HEK293 (cell line): ENCODE measurements around the gene VIPR2.

Experiments
- CTCF ChIA-PET: fragments of 350-600 bp; formaldehyde crosslinking; extraction: SDS; loops from one replicate; lab custom pipeline; 2021; ENCODE audit warnings: antibody characterized with exemption; lab: Yijun Ruan, JAX
- POLR2A ChIA-PET: fragments of 300-600 bp; formaldehyde crosslinking; extraction: SDS; loops from one replicate; lab custom pipeline; 2020; ENCODE audit warnings: antibody characterized with exemption, inconsistent platforms; lab: Yijun Ruan, JAX
- H3K27ac ChIP-seq: fragments of 200-500 bp; sonication (Bioruptor generic); 2 replicates; pipeline ENCODE4 v1.5.1; 2014; ENCODE audit warnings: low read depth, low read length, control low read depth, inconsistent platforms; ENCODE audit errors: extremely low read depth
- H3K36me3 ChIP-seq, 2 experiments: fragments of 200-500 bp in 1 of 2; sonication (Bioruptor generic) in 1 of 2; 1 replicate in 1 of 2; 2 replicates in 1 of 2; pipeline ENCODE4 v1.5.1; 2014 to 2017; ENCODE audit warnings: inconsistent platforms in 2 of 2, low read length in 2 of 2; ENCODE audit not compliant: control insufficient read depth in 2 of 2, insufficient read depth in 1 of 2
- H3K4me1 ChIP-seq: fragments of 200-500 bp; sonication (Bioruptor generic); 2 replicates; pipeline ENCODE4 v1.5.1; 2014; ENCODE audit warnings: mild to moderate bottlenecking, low read length, inconsistent platforms; ENCODE audit not compliant: control insufficient read depth, insufficient read depth
- H3K4me3 ChIP-seq: 2 replicates; pipeline ENCODE4 v1.5.1; 2011; ENCODE audit warnings: low read depth, mild to moderate bottlenecking, control low read depth, low read length, moderate library complexity
- H3K9me3 ChIP-seq: fragments of 200-500 bp; sonication (Bioruptor generic); 2 replicates; pipeline ENCODE4 v1.5.1; 2014; ENCODE audit warnings: low read depth, low read length, inconsistent platforms; ENCODE audit not compliant: control insufficient read depth, insufficient read depth
- GFI1B ChIP-seq: fragments of 450-650 bp; formaldehyde crosslinking; IDR thresholded peaks from 2 replicates; pipeline ENCODE4 v1.5.1; 2016; ENCODE audit warnings: missing biosample characterization, missing genetic modification characterization
- GLIS1 ChIP-seq: fragments of 450-650 bp; formaldehyde crosslinking; IDR thresholded peaks from 2 replicates; pipeline ENCODE4 v1.5.1; 2016; ENCODE audit warnings: missing biosample characterization, missing genetic modification characterization
- HOXC10 ChIP-seq: sonication (generic); formaldehyde crosslinking; IDR thresholded peaks from 2 replicates; pipeline ENCODE4 v1.8.1; 2023; ENCODE audit warnings: mild to moderate bottlenecking, missing genetic modification reagents
- HOXD13 ChIP-seq: sonication (generic); formaldehyde crosslinking; IDR thresholded peaks from 2 replicates; pipeline ENCODE4 v1.8.0; 2022; ENCODE audit warnings: missing genetic modification reagents, borderline replicate concordance
- SCRT1 ChIP-seq: fragments of 450-650 bp; formaldehyde crosslinking; IDR thresholded peaks from 2 replicates; pipeline ENCODE4 v1.5.1; 2016; ENCODE audit warnings: missing biosample characterization, missing genetic modification characterization, borderline replicate concordance
- ZBTB21 ChIP-seq: fragments of 450-650 bp; formaldehyde crosslinking; IDR thresholded peaks from 2 replicates; pipeline ENCODE4 v1.5.1; 2017; ENCODE audit warnings: missing biosample characterization, missing genetic modification characterization
- ZFP37 ChIP-seq: fragments of 450-650 bp; formaldehyde crosslinking; IDR thresholded peaks from 2 replicates; pipeline ENCODE4 v1.5.1; 2016; ENCODE audit warnings: missing biosample characterization, missing genetic modification characterization
- ZFP69B ChIP-seq: fragments of 450-650 bp; formaldehyde crosslinking; IDR thresholded peaks from 2 replicates; pipeline ENCODE4 v1.5.1; 2016; ENCODE audit warnings: missing biosample characterization, missing genetic modification characterization
- ZIC2 ChIP-seq: fragments of 450-650 bp; formaldehyde crosslinking; IDR thresholded peaks from 2 replicates; pipeline ENCODE4 v1.5.1; 2016; ENCODE audit warnings: missing biosample characterization, missing genetic modification characterization
- ZNF155 ChIP-seq: fragments of 450-650 bp; formaldehyde crosslinking; IDR thresholded peaks from 2 replicates; pipeline ENCODE4 v1.5.1; 2016; ENCODE audit warnings: missing biosample characterization, missing genetic modification characterization
- ZNF157 ChIP-seq: fragments of 450-650 bp; formaldehyde crosslinking; IDR thresholded peaks from 2 replicates; pipeline ENCODE4 v1.5.1; 2016; ENCODE audit warnings: missing biosample characterization, missing genetic modification characterization
- ZNF174 ChIP-seq: fragments of 450-650 bp; formaldehyde crosslinking; IDR thresholded peaks from 2 replicates; pipeline ENCODE4 v1.5.0; 2017; ENCODE audit warnings: missing biosample characterization, mild to moderate bottlenecking, missing genetic modification characterization
- ZNF184 ChIP-seq: fragments of 450-650 bp; IDR thresholded peaks from 2 replicates; pipeline ENCODE4 v1.5.1; 2018; ENCODE audit warnings: missing biosample characterization, mild to moderate bottlenecking, missing genetic modification characterization
- ZNF19 ChIP-seq: fragments of 450-650 bp; formaldehyde crosslinking; IDR thresholded peaks from 2 replicates; pipeline ENCODE4; 2016; ENCODE audit warnings: missing biosample characterization, missing genetic modification characterization, low read depth
- ZNF404 ChIP-seq: fragments of 450-650 bp; formaldehyde crosslinking; IDR thresholded peaks from 2 replicates; pipeline ENCODE4 v1.5.1; 2017; ENCODE audit warnings: missing biosample characterization, missing genetic modification characterization
- ZNF521 ChIP-seq: fragments of 450-650 bp; formaldehyde crosslinking; IDR thresholded peaks from 2 replicates; pipeline ENCODE4 v1.5.1; 2017; ENCODE audit warnings: missing biosample characterization, mild to moderate bottlenecking, missing genetic modification characterization
- ZNF585B ChIP-seq: fragments of 450-650 bp; formaldehyde crosslinking; IDR thresholded peaks from 2 replicates; pipeline ENCODE4 v1.5.1; 2016; ENCODE audit warnings: missing biosample characterization, missing genetic modification characterization
- ZNF629 ChIP-seq: fragments of 450-650 bp; formaldehyde crosslinking; IDR thresholded peaks from 2 replicates; pipeline ENCODE4 v1.5.1; 2017; ENCODE audit warnings: missing biosample characterization, missing genetic modification characterization
- ZNF791 ChIP-seq: fragments of 450-650 bp; formaldehyde crosslinking; IDR thresholded peaks from 2 replicates; pipeline ENCODE4 v1.5.1; 2016; ENCODE audit warnings: missing biosample characterization, missing genetic modification characterization
- TF ChIP-seq, protein P1 (sequence below): sonication (generic); formaldehyde crosslinking; IDR thresholded peaks from 2 replicates; pipeline ENCODE4 v1.8.1; 2022; ENCODE audit warnings: mild to moderate bottlenecking, moderate library complexity, missing genetic modification reagents
- TF ChIP-seq, protein P2 (sequence below): fragments of 450-650 bp; formaldehyde crosslinking; IDR thresholded peaks from 2 replicates; pipeline ENCODE4 v1.5.1; 2016; ENCODE audit warnings: missing biosample characterization, missing genetic modification characterization
- TF ChIP-seq, protein P3 (sequence below): fragments of 450-650 bp; formaldehyde crosslinking; IDR thresholded peaks from 2 replicates; pipeline ENCODE4 v1.5.1; 2016; ENCODE audit warnings: missing biosample characterization, missing genetic modification characterization
- TF ChIP-seq, protein P4 (sequence below): fragments of 450-650 bp; formaldehyde crosslinking; conservative IDR thresholded peaks from 2 replicates; pipeline ENCODE4 v1.5.1; 2016; ENCODE audit warnings: low read depth, missing biosample characterization, missing genetic modification characterization
- TF ChIP-seq, protein P5 (sequence below): fragments of 450-650 bp; formaldehyde crosslinking; IDR thresholded peaks from 2 replicates; pipeline ENCODE4 v1.5.1; 2016; ENCODE audit warnings: missing biosample characterization, missing genetic modification characterization

Gene VIPR2

DNA sequence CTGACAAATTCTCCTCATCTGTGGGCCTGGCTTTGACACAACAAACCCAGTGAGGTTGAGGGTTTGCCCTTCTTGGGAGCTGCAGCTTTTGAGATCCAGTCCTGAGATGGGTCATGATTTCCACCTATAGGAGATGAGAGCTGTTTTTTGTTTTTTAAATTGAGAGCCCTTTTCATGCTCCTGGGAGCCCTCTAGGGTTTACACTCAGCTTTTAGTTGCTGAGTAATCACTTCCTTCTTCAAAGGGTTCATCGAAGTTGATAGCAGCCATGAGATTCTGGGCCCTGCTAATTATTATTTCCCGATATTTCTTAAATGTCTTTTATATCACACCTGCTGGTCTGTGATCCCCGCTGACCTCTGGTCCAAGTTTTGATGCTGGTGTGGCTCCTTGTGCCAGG, 47.3 kb upstream of the VIPR2 start:
- Histone ChIP-seq H3K9me3 (no peaks in the 10 kb centered on the region), H3K4me3 (no peak overlapping the region), H3K27ac (no peak overlapping the region), H3K4me1 (no peaks in the 10 kb centered on the region), H3K36me3 (no peaks in the 10 kb centered on the region)
- TF ChIP-seq HOXD13 (no peak), ZNF404 (tag by site-specific recombination) (no peak), ZFP37 (tag by site-specific recombination) (no peak), SCRT1 (no peak), ZNF174 (tag by site-specific recombination) (no peak), ZIC2 (tag by site-specific recombination) (no peak), ZNF629 (tag by site-specific recombination) (no peak), ZNF585B (tag by site-specific recombination) (no peak), GFI1B (tag by site-specific recombination) (no peak), HOXC10 (CRISPR knock-in tag) (no peak), ZNF19 (tag by site-specific recombination) (no peak), ZNF521 (tag by site-specific recombination) (no peak), GLIS1 (no peak)
- TF ChIP-seq, protein P1, sequence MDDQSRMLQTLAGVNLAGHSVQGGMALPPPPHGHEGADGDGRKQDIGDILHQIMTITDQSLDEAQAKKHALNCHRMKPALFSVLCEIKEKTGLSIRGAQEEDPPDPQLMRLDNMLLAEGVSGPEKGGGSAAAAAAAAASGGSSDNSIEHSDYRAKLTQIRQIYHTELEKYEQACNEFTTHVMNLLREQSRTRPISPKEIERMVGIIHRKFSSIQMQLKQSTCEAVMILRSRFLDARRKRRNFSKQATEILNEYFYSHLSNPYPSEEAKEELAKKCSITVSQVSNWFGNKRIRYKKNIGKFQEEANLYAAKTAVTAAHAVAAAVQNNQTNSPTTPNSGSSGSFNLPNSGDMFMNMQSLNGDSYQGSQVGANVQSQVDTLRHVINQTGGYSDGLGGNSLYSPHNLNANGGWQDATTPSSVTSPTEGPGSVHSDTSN = no peak
- TF ChIP-seq, protein P2, sequence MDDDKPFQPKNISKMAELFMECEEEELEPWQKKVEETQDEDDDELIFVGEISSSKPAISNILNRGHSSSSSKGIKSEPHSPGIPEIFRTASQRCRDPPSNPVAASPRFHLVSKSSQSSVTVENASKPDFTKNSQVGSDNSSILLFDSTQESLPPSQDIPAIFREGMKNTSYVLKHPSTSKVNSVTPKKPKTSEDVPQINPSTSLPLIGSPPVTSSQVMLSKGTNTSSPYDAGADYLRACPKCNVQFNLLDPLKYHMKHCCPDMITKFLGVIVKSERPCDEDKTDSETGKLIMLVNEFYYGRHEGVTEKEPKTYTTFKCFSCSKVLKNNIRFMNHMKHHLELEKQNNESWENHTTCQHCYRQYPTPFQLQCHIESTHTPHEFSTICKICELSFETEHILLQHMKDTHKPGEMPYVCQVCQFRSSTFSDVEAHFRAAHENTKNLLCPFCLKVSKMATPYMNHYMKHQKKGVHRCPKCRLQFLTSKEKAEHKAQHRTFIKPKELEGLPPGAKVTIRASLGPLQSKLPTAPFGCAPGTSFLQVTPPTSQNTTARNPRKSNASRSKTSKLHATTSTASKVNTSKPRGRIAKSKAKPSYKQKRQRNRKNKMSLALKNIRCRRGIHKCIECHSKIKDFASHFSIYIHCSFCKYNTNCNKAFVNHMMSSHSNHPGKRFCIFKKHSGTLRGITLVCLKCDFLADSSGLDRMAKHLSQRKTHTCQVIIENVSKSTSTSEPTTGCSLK (tag by site-specific recombination) = no peak
- TF ChIP-seq, protein P3, sequence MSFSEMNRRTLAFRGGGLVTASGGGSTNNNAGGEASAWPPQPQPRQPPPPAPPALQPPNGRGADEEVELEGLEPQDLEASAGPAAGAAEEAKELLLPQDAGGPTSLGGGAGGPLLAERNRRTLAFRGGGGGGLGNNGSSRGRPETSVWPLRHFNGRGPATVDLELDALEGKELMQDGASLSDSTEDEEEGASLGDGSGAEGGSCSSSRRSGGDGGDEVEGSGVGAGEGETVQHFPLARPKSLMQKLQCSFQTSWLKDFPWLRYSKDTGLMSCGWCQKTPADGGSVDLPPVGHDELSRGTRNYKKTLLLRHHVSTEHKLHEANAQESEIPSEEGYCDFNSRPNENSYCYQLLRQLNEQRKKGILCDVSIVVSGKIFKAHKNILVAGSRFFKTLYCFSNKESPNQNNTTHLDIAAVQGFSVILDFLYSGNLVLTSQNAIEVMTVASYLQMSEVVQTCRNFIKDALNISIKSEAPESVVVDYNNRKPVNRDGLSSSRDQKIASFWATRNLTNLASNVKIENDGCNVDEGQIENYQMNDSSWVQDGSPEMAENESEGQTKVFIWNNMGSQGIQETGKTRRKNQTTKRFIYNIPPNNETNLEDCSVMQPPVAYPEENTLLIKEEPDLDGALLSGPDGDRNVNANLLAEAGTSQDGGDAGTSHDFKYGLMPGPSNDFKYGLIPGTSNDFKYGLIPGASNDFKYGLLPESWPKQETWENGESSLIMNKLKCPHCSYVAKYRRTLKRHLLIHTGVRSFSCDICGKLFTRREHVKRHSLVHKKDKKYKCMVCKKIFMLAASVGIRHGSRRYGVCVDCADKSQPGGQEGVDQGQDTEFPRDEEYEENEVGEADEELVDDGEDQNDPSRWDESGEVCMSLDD = no peak
- POLR2A ChIA-PET = no interaction called here
- CTCF ChIA-PET = no interaction called here

DNA sequence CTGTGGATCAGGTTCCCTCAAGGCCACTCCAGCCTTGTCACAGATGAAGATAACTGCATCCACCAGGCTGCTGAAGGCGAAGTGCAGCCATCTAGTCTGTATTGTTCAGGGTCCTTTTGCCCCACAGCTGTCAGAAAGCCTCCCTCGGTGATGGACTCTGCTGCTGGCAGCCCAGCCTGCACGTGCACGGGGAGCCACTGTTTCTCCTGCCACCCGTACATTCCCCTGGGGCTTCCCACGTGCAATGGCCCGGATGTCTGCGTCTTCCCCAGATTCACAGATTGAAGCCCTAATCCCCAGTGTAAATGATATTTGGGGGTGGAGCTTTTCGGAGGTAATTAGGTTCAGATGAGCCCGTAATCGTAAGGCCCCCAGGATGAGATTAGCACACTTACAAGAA, 46.6 kb upstream of the VIPR2 start:
- Histone ChIP-seq H3K27ac (no peak overlapping the region), H3K4me3 (no peak overlapping the region), H3K4me1 (no peaks in the 10 kb centered on the region), H3K36me3 (no peaks in the 10 kb centered on the region), H3K9me3 (no peaks in the 10 kb centered on the region)
- ChIA-PET CTCF (no interaction called here), POLR2A (no interaction called here)
- TF ChIP-seq ZFP69B (no peak), ZNF157 (tag by site-specific recombination) (no peak), ZNF155 (tag by site-specific recombination) (no peak), ZBTB21 (tag by site-specific recombination) (no peak), ZNF184 (no peak), ZNF791 (no peak)
- TF ChIP-seq, protein P4, sequence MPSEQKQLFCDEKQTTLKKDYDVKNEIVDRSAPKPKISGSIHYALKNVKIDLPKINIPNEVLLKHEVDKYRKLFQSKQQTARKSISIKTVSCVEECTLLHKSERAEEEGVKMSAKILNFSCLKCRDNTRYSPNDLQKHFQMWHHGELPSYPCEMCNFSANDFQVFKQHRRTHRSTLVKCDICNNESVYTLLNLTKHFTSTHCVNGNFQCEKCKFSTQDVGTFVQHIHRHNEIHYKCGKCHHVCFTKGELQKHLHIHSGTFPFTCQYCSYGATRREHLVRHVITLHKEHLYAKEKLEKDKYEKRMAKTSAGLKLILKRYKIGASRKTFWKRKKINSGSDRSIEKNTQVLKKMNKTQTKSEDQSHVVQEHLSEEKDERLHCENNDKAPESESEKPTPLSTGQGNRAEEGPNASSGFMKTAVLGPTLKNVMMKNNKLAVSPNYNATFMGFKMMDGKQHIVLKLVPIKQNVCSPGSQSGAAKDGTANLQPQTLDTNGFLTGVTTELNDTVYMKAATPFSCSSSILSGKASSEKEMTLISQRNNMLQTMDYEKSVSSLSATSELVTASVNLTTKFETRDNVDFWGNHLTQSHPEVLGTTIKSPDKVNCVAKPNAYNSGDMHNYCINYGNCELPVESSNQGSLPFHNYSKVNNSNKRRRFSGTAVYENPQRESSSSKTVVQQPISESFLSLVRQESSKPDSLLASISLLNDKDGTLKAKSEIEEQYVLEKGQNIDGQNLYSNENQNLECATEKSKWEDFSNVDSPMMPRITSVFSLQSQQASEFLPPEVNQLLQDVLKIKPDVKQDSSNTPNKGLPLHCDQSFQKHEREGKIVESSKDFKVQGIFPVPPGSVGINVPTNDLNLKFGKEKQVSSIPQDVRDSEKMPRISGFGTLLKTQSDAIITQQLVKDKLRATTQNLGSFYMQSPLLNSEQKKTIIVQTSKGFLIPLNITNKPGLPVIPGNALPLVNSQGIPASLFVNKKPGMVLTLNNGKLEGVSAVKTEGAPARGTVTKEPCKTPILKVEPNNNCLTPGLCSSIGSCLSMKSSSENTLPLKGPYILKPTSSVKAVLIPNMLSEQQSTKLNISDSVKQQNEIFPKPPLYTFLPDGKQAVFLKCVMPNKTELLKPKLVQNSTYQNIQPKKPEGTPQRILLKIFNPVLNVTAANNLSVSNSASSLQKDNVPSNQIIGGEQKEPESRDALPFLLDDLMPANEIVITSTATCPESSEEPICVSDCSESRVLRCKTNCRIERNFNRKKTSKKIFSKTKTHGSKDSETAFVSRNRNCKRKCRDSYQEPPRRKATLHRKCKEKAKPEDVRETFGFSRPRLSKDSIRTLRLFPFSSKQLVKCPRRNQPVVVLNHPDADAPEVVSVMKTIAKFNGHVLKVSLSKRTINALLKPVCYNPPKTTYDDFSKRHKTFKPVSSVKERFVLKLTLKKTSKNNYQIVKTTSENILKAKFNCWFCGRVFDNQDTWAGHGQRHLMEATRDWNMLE = no peak
- TF ChIP-seq, protein P5, sequence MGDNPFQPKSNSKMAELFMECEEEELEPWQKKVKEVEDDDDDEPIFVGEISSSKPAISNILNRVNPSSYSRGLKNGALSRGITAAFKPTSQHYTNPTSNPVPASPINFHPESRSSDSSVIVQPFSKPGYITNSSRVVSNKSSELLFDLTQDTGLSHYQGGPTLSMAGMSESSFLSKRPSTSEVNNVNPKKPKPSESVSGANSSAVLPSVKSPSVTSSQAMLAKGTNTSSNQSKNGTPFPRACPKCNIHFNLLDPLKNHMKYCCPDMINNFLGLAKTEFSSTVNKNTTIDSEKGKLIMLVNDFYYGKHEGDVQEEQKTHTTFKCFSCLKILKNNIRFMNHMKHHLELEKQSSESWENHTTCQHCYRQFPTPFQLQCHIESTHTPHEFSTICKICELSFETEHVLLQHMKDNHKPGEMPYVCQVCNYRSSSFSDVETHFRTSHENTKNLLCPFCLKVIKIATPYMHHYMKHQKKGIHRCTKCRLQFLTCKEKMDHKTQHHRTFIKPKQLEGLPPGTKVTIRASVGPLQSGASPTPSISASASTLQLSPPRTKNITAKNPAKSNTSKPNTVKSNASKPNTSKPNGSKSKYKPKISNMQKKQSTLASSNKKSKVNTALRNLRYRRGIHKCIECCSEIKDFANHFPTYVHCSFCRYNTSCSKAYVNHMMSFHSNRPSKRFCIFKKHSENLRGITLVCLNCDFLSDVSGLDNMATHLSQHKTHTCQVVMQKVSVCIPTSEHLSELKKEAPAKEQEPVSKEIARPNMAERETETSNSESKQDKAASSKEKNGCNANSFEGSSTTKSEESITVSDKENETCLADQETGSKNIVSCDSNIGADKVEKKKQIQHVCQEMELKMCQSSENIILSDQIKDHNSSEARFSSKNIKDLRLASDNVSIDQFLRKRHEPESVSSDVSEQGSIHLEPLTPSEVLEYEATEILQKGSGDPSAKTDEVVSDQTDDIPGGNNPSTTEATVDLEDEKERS = no peak
